ENCODE results near the gene NOXRED1. TPM values are rescaled to one million over a fixed set of nuclear protein-coding genes. Genes with fewer than 3 reads are reported as not detected.

NOXRED1 gene
- total and polyA plus RNA-seq, 2 experiments from 2014 or later = 0.24 TPM; not detected in 1

DNA sequence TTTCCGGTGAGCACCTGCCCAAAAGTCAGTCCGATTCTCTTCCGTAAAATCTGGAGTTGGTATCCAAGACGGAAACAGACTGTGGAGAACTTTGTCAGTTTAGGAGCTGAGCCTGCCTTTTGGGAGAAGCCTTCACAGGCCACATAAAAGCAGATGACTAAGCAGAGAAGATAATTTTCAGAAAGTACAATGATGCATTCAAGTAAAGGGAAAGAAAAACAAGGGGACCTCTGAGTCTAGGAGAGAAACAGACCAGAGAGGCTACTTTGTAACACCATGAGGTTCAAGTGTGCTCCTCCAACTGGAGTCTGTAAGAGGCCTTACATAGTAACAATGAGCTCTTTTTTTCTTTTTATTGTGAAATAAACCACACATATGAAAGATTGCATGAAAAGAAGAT lies 67.5 kb downstream of the NOXRED1 start:
- no peak for ATAC-seq
- Histone ChIP-seq H3K27me3 (ENCODE audit: insufficient read depth) (no peaks in the 10 kb centered on the region), H2AFZ (no peak overlapping the region), H3K36me3 (ENCODE audit: insufficient read depth) (no peaks in the 10 kb centered on the region), H3F3A (replicated peaks; ENCODE audit: low read depth) (no peaks in the 10 kb centered on the region), H3K79me2 (replicated peaks; ENCODE audit: insufficient read depth) (no peaks in the 10 kb centered on the region), H3K27ac (ENCODE audit: low read depth) (no peak overlapping the region), H3K4me1 (ENCODE audit: insufficient read depth) (no peaks in the 10 kb centered on the region), H3K4me3 (no peak overlapping the region), H3K4me2 (no peak overlapping the region), H4K20me1 (replicated peaks; ENCODE audit: insufficient read depth) (no peaks in the 10 kb centered on the region; the same call in 1 of the 2 replicates), H3K9me2 (ENCODE audit: insufficient read depth) (no peaks in the 10 kb centered on the region)
- TF ChIP-seq, protein P1, sequence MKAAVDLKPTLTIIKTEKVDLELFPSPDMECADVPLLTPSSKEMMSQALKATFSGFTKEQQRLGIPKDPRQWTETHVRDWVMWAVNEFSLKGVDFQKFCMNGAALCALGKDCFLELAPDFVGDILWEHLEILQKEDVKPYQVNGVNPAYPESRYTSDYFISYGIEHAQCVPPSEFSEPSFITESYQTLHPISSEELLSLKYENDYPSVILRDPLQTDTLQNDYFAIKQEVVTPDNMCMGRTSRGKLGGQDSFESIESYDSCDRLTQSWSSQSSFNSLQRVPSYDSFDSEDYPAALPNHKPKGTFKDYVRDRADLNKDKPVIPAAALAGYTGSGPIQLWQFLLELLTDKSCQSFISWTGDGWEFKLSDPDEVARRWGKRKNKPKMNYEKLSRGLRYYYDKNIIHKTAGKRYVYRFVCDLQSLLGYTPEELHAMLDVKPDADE (IDR thresholded peaks at IDR 0.05) = no peak
- TF ChIP-seq REST (IDR thresholded peaks at IDR 0.05; ENCODE audit: unreplicated experiment) = no peak
- TF ChIP-seq, protein P2, sequence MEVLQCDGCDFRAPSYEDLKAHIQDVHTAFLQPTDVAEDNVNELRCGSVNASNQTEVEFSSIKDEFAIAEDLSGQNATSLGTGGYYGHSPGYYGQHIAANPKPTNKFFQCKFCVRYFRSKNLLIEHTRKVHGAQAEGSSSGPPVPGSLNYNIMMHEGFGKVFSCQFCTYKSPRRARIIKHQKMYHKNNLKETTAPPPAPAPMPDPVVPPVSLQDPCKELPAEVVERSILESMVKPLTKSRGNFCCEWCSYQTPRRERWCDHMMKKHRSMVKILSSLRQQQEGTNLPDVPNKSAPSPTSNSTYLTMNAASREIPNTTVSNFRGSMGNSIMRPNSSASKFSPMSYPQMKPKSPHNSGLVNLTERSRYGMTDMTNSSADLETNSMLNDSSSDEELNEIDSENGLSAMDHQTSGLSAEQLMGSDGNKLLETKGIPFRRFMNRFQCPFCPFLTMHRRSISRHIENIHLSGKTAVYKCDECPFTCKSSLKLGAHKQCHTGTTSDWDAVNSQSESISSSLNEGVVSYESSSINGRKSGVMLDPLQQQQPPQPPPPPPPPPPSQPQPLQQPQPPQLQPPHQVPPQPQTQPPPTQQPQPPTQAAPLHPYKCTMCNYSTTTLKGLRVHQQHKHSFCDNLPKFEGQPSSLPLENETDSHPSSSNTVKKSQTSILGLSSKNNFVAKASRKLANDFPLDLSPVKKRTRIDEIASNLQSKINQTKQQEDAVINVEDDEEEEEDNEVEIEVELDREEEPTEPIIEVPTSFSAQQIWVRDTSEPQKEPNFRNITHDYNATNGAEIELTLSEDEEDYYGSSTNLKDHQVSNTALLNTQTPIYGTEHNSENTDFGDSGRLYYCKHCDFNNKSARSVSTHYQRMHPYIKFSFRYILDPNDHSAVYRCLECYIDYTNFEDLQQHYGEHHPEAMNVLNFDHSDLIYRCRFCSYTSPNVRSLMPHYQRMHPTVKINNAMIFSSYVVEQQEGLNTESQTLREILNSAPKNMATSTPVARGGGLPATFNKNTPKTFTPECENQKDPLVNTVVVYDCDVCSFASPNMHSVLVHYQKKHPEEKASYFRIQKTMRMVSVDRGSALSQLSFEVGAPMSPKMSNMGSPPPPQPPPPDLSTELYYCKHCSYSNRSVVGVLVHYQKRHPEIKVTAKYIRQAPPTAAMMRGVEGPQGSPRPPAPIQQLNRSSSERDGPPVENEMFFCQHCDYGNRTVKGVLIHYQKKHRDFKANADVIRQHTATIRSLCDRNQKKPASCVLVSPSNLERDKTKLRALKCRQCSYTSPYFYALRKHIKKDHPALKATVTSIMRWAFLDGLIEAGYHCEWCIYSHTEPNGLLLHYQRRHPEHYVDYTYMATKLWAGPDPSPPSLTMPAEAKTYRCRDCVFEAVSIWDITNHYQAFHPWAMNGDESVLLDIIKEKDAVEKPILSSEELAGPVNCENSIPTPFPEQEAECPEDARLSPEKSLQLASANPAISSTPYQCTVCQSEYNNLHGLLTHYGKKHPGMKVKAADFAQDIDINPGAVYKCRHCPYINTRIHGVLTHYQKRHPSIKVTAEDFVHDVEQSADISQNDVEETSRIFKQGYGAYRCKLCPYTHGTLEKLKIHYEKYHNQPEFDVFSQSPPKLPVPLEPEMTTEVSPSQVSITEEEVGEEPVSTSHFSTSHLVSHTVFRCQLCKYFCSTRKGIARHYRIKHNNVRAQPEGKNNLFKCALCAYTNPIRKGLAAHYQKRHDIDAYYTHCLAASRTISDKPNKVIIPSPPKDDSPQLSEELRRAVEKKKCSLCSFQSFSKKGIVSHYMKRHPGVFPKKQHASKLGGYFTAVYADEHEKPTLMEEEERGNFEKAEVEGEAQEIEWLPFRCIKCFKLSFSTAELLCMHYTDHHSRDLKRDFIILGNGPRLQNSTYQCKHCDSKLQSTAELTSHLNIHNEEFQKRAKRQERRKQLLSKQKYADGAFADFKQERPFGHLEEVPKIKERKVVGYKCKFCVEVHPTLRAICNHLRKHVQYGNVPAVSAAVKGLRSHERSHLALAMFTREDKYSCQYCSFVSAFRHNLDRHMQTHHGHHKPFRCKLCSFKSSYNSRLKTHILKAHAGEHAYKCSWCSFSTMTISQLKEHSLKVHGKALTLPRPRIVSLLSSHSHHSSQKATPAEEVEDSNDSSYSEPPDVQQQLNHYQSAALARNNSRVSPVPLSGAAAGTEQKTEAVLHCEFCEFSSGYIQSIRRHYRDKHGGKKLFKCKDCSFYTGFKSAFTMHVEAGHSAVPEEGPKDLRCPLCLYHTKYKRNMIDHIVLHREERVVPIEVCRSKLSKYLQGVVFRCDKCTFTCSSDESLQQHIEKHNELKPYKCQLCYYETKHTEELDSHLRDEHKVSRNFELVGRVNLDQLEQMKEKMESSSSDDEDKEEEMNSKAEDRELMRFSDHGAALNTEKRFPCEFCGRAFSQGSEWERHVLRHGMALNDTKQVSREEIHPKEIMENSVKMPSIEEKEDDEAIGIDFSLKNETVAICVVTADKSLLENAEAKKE (CRISPR knock-in tag; IDR thresholded peaks at IDR 0.05) = no peak
- no peak for TF ChIP-seq JUNB (IDR thresholded peaks at IDR 0.05; ENCODE audit: unreplicated experiment)
- no peak for TF ChIP-seq ZNF114 (CRISPR knock-in tag; IDR thresholded peaks at IDR 0.05)
- TF ChIP-seq POLR2AphosphoS5 (IDR thresholded peaks at IDR 0.05; ENCODE audit: low read depth) = no peak
- no peak for TF ChIP-seq CTCF (conservative IDR thresholded peaks at IDR 0.05; ENCODE audit: low read depth in 2 of 2)
- TF ChIP-seq ZNF331 (CRISPR knock-in tag; IDR thresholded peaks at IDR 0.05; ENCODE audit: low read depth) = no peak
- H3K4me1 Mint-ChIP-seq = no peaks in the 10 kb centered on the region
- peaks cover 3% of the 10 kb centered on the region for H3K27me3 Mint-ChIP-seq (ENCODE audit: insufficient read depth, low read depth, poor library complexity)
- no peaks in the 10 kb centered on the region for H3K36me3 Mint-ChIP-seq (ENCODE audit: low read depth)
- DNase-seq (ENCODE audit: low spot score) = no peak
- no peak overlapping the region for H3K4me3 Mint-ChIP-seq
- H3K27ac Mint-ChIP-seq = no peak overlapping the region
- H3K9me3 Mint-ChIP-seq = no peaks in the 10 kb centered on the region
